Vagina (tissue), 2 donors: ENCODE data around the gene KLF1. TPM values are rescaled to one million over a fixed set of nuclear protein-coding genes. Genes with fewer than 3 reads are reported as not detected.
"Not testable (repeated sequence)": the region's sequence is repeated elsewhere in the genome, so short reads cannot be mapped to it uniquely, and the experiment has no call there.

Experiments
- DNase-seq, 2 donors: peaks; one replicate each; pipeline ENCODE4 v3.0.0-alpha.2; 2017; ENCODE audit errors: extremely low spot score in 2 of 2
- H3K27ac ChIP-seq: fragments of 200-600 bp; sonication (generic); one replicate; pipeline ENCODE4 v1.5.1; 2019
- H3K27me3 ChIP-seq: fragments of 200-600 bp; sonication (generic); one replicate; pipeline ENCODE4 v1.5.1; 2019
- H3K36me3 ChIP-seq, 2 donors: fragments of 200-600 bp; sonication (generic); one replicate each; pipeline ENCODE4 v1.5.1; 2017 to 2019
- H3K4me1 ChIP-seq: fragments of 200-600 bp; sonication (generic); one replicate; pipeline ENCODE4 v1.5.1; 2019
- H3K4me3 ChIP-seq, 2 donors: fragments of 200-600 bp; sonication (generic); 1 replicate in 1 of 2; 2 replicates in 1 of 2; pipeline ENCODE4 v1.5.1; 2016 to 2019
- H3K9me3 ChIP-seq: fragments of 200-600 bp; sonication (generic); one replicate; pipeline ENCODE4 v1.5.1; 2019
- CTCF ChIP-seq, 3 experiments: fragments of 450-650 bp in 2 of 3; fragments of 200-600 bp in 1 of 3; sonication (generic) in 1 of 3; IDR thresholded peaks; one replicate each; pipeline ENCODE4 v1.5.1; 2017 to 2019; ENCODE audit warnings: antibody characterized with exemption in 3 of 3, mild to moderate bottlenecking in 2 of 3, moderate library complexity in 2 of 3
- POLR2A ChIP-seq, 2 donors: fragments of 450-650 bp; IDR thresholded peaks; one replicate each; pipeline ENCODE4 v1.6.1; 2017; ENCODE audit warnings: antibody characterized with exemption in 2 of 2, mild to moderate bottlenecking in 2 of 2, moderate library complexity in 2 of 2
- POLR2AphosphoS5 ChIP-seq, 2 donors: sonication (generic); formaldehyde crosslinking; IDR thresholded peaks; one replicate each; pipeline ENCODE4 v1.9.0; 2017; ENCODE audit warnings: antibody characterized with exemption in 2 of 2, mild to moderate bottlenecking in 2 of 2, low read depth in 1 of 2; ENCODE audit not compliant: insufficient read depth in 1 of 2
- intact Hi-C: fragments of 100-400 bp; cut with DNase I; formaldehyde crosslinking; loops from one replicate; pipeline ENCODE4 v1.15.1; 2023
- total RNA-seq: library from RNA; depleted of rRNA; stranded (reverse); fragments of >200 nt; gene quantifications from one replicate; pipeline ENCODE4 v1.2.3, GENCODE V29; 2016

The KLF1 gene
- total RNA-seq, 1 donor from 2014 or later: not detected

- peaks cover 14% of the 10 kb centered on the region for H3K4me1 ChIP-seq
- peak overlapping the region; percentile 89 to 92 for H3K4me3 ChIP-seq
- intact Hi-C loops: loop anchor here (10.0 kb wide), 1 partner anchor 1547 kb away; the partner anchor contains the start of genes CCDC159 and TMEM205
- DNase-seq: no peak
- peak overlapping the region; percentile 71 for H3K27ac ChIP-seq
- peaks cover 0 to 21% of the 10 kb centered on the region in 2 donors for H3K36me3 ChIP-seq
- H3K27me3 ChIP-seq: no peaks in the 10 kb centered on the region
- no peaks in the 10 kb centered on the region for H3K9me3 ChIP-seq
- TF ChIP-seq POLR2A (IDR thresholded peaks at IDR 0.05) (no peak), POLR2AphosphoS5 (IDR thresholded peaks at IDR 0.05; ENCODE audit: insufficient read depth in 1 of 2, low read depth in 1 of 2) (no peak), CTCF (IDR thresholded peaks at IDR 0.05) (no peak)
Measured at GRCh38 chr19:12891553-12892021, 4.6 kb upstream of the KLF1 start.

- peak in 1 of 2 donors; percentile 40 for TF ChIP-seq POLR2A (IDR thresholded peaks at IDR 0.05)
- no peak for TF ChIP-seq CTCF (IDR thresholded peaks at IDR 0.05)
- peak; percentile 89 to 93 for TF ChIP-seq POLR2AphosphoS5 (IDR thresholded peaks at IDR 0.05; ENCODE audit: insufficient read depth in 1 of 2, low read depth in 1 of 2)
- intact Hi-C loops: loop anchor here (10.0 kb wide), 1 partner anchor 1546 kb away; the partner anchor contains the start of genes CCDC159 and TMEM205
- peaks cover 0 to 16% of the 10 kb centered on the region in 2 donors for H3K36me3 ChIP-seq
- peaks cover 16% of the 10 kb centered on the region for H3K4me1 ChIP-seq
- H3K27me3 ChIP-seq: no peaks in the 10 kb centered on the region
- DNase-seq: peak; percentile 99
- H3K27ac ChIP-seq: peak within 1 kb of the TSS; percentile 71
- H3K4me3 ChIP-seq: peak within 1 kb of the TSS; percentile 89 to 92
- no peaks in the 10 kb centered on the region for H3K9me3 ChIP-seq
Measured at GRCh38 chr19:12890787-12891552, 4.0 kb upstream of the KLF1 start, which contains the start of gene GCDH. Gene GCDH (plus strand): TSS chr19:12891160. CDS start chr19:12891305, 145 bp downstream.

- H3K36me3 ChIP-seq: peaks cover 0 to 16% of the 10 kb centered on the region in 2 donors
- not testable (repeated sequence) for H3K27me3 ChIP-seq, DNase-seq, H3K9me3 ChIP-seq
- H3K27ac ChIP-seq: peak overlapping the region; percentile 71
- peak overlapping the region in 1 of 2 donors; percentile 89 for H3K4me3 ChIP-seq
- intact Hi-C loops: loop anchor here (10.0 kb wide), 1 partner anchor 1546 kb away; the partner anchor contains the start of genes CCDC159 and TMEM205
- H3K4me1 ChIP-seq: peaks cover 22% of the 10 kb centered on the region
Measured at GRCh38 chr19:12890299-12890786, 3.3 kb upstream of the KLF1 start.

GRCh38 chr19:12888006-12888603, 1.1 kb upstream of the KLF1 start:
- Histone ChIP-seq H3K27me3 (no peaks in the 10 kb centered on the region), H3K36me3 (no peaks in the 10 kb centered on the region), H3K4me3 (no peak overlapping the region), H3K27ac (no peak overlapping the region), H3K4me1 (peaks cover 30% of the 10 kb centered on the region), H3K9me3 (peaks cover 8% of the 10 kb centered on the region)
- intact Hi-C loops: no loop called here
- TF ChIP-seq POLR2AphosphoS5 (IDR thresholded peaks at IDR 0.05; ENCODE audit: insufficient read depth in 1 of 2, low read depth in 1 of 2) (no peak), CTCF (IDR thresholded peaks at IDR 0.05) (no peak), POLR2A (IDR thresholded peaks at IDR 0.05) (no peak)
- DNase-seq: no peak

GRCh38 chr19:12886651-12886968, 391 bp downstream of the KLF1 start:
- Histone ChIP-seq H3K27ac (no peak overlapping the region), H3K4me3 (no peak overlapping the region), H3K4me1 (peaks cover 20% of the 10 kb centered on the region), H3K36me3 (no peaks in the 10 kb centered on the region), H3K9me3 (peaks cover 8% of the 10 kb centered on the region), H3K27me3 (no peaks in the 10 kb centered on the region)
- intact Hi-C loops: no loop called here
- TF ChIP-seq POLR2A (IDR thresholded peaks at IDR 0.05): no peak
- TF ChIP-seq CTCF (IDR thresholded peaks at IDR 0.05): no peak
- TF ChIP-seq POLR2AphosphoS5 (IDR thresholded peaks at IDR 0.05; ENCODE audit: insufficient read depth in 1 of 2, low read depth in 1 of 2): no peak
- DNase-seq: no peak
